ENCODE measurements around the gene VAV3. TPM values are rescaled to one million over a fixed set of nuclear protein-coding genes. Genes with fewer than 3 reads are reported as not detected.
A peak's percentile ranks its signal among the peaks of the same experiment; 100 is the strongest.

Gene VAV3
- total RNA-seq, 2 experiments from 2014 or later, result 3.9 to 4.6 TPM

- Mint-ChIP-seq H3K36me3 (peaks cover 4% of the 10 kb centered on the region), H3K27ac (peak overlapping the region; percentile 52), H3K4me3 (no peak overlapping the region), H3K9me3 (peaks cover 2% of the 10 kb centered on the region), H3K27me3 (no peaks in the 10 kb centered on the region), H3K4me1 (peaks cover 45% of the 10 kb centered on the region)
- no peak for DNase-seq
Observed at GRCh38 chr1:107794571-107794970, 170.4 kb downstream of the VAV3 start.

GRCh38 chr1:107793896-107794453 lies 171.0 kb downstream of the VAV3 start:
- H3K36me3 Mint-ChIP-seq, result peaks cover 6% of the 10 kb centered on the region
- H3K27me3 Mint-ChIP-seq, result no peaks in the 10 kb centered on the region
- no peak overlapping the region for H3K27ac Mint-ChIP-seq
- H3K4me1 Mint-ChIP-seq, result peaks cover 50% of the 10 kb centered on the region
- H3K4me3 Mint-ChIP-seq, result no peak overlapping the region
- H3K9me3 Mint-ChIP-seq, result peaks cover 2% of the 10 kb centered on the region
- DNase-seq, result no peak

- Mint-ChIP-seq H3K27me3 (no peaks in the 10 kb centered on the region), H3K9me3 (no peaks in the 10 kb centered on the region), H3K27ac (no peak overlapping the region), H3K4me1 (peaks cover 68% of the 10 kb centered on the region), H3K4me3 (no peak overlapping the region), H3K36me3 (peaks cover 6% of the 10 kb centered on the region)
- DNase-seq, result no peak
Observed at GRCh38 chr1:107791348-107791747, 173.6 kb downstream of the VAV3 start.

DNA sequence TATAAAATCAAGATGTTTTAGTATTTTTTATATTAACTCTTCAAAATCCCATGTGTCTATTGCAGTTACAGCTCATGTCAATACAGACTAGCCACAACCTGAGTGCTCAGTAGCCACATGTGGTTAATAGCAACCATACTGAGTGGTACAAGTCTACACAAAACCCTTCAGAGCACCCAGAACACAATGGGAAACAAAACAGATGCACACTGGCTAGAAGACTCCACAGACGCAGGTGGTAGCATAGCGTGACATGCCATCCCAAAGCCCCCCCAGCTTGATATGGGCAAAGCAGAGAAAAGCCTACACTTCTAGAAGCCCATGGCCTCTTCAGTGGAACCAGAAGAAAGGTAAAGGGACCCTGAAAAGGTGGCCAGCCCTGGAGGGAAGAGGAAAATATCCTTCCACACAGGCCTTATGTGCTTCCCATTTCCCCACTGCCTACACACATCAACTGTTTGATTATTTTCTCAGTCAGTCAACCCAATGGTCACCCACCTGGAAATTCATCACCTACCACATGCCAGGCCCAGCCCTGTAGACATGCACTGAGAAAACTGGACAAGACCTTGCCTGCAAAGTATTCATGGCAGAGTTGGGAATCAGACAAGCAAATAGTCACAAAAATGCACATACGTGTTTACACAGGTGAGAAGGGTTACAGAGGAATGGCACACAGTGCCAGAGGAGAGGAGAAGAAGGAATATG lies 175.0 kb downstream of the VAV3 start:
- no peak overlapping the region for H3K4me3 Mint-ChIP-seq

DNA sequence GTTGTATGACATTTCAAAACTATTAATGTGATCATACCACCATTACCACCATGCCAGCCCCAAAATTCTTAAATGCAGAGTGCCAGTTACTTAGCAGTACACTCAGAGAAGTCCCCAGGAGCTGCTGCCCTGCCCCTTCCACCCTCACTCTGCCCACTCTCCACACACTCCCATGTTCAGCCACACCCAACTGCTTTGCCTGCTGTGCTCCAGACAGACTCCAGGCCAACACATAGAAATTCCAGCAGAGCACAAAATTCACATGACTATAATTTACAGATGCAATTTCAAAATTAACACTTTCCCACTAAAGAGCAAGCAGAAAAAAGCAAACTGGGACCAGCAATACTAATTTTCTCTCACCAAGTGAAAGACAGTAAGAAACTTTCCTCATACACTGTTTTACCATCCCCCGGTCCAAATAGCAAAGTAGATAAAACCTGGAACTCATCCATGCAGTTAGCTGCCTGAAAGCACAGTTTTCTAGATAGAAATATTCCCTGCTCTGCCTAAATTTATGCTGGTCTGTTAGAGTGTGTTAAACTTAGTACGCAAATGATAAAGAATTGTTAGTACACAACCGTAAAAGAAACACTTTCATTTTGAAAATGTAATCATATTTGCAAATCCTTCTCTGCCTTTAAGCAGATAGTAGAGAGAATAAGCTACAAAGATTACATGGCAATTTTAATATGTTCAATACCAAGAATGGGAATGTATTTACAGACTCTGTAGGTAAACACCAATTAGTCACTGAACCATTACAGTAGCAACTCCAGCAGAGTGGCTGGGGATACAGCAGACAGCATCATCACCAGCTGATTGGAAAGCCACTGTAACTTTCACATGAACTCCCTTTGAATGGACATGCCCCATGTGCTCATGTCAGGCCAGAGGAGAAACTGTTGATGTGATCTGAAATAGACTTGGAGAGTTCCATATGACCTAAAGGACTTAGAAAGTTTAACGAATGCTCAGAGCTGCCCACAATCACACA lies 176.5 kb downstream of the VAV3 start:
- Mint-ChIP-seq H3K4me3 (no peak overlapping the region), H3K27me3 (no peaks in the 10 kb centered on the region), H3K36me3 (peaks cover 6% of the 10 kb centered on the region), H3K9me3 (no peaks in the 10 kb centered on the region), H3K4me1 (peaks cover 64% of the 10 kb centered on the region), H3K27ac (peak overlapping the region; percentile 1)
- DNase-seq, result no peak

More for the DNA sequence above, 175.0 kb downstream of the VAV3 start:
- H3K36me3 Mint-ChIP-seq, result peaks cover 6% of the 10 kb centered on the region
- peaks cover 68% of the 10 kb centered on the region for H3K4me1 Mint-ChIP-seq
- H3K27ac Mint-ChIP-seq, result no peak overlapping the region
- no peaks in the 10 kb centered on the region for H3K9me3 Mint-ChIP-seq
- H3K27me3 Mint-ChIP-seq, result no peaks in the 10 kb centered on the region
- DNase-seq, result no peak

- peaks cover 61% of the 10 kb centered on the region for H3K4me1 Mint-ChIP-seq
- H3K9me3 Mint-ChIP-seq, result no peaks in the 10 kb centered on the region
- H3K27me3 Mint-ChIP-seq, result no peaks in the 10 kb centered on the region
- peak; percentile 12 for DNase-seq
- H3K4me3 Mint-ChIP-seq, result no peak overlapping the region
- H3K27ac Mint-ChIP-seq, result no peak overlapping the region
- peaks cover 4% of the 10 kb centered on the region for H3K36me3 Mint-ChIP-seq
Observed at GRCh38 chr1:107787299-107787698, 177.7 kb downstream of the VAV3 start.

- no peak for DNase-seq
- peaks cover 62% of the 10 kb centered on the region for H3K4me1 Mint-ChIP-seq
- peaks cover 4% of the 10 kb centered on the region for H3K36me3 Mint-ChIP-seq
- peak overlapping the region; percentile 76 for H3K27ac Mint-ChIP-seq
- no peaks in the 10 kb centered on the region for H3K9me3 Mint-ChIP-seq
- H3K4me3 Mint-ChIP-seq, result peak overlapping the region; percentile 32
- no peaks in the 10 kb centered on the region for H3K27me3 Mint-ChIP-seq
Observed at GRCh38 chr1:107786203-107786845, 178.7 kb downstream of the VAV3 start.

DNA sequence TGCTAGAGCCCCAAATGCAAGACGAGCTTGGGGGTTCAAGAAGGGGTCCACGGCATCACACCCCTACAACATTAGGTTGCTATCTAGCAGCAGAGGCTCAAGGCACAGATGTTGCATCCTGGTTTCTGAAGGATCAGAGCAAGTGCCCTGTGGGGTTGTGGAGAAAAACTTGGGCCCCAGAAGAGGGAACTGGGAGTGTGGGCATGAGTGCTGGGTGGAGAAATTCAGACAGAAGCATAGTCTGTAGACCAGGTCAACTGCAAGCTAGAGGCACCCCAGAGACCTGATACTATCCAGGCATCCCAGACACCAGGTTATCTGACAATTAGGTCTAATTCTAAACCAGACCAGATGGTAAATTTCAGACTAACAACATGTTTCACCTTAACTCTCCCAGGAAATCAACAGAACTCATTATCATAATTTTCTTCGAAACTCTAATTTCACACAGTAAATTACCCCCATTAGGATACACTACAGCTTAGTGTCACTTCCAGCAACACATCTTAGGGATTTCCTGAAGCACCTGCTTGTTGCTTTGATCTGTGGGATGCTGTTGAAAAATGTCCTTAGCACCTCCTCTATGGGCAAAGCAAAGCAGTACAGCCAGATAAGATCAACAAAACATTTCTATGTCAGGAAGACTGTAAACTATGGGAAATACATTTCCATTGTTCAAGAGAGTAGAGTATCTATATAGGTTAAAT lies 179.3 kb downstream of the VAV3 start:
- DNase-seq, result no peak
- Mint-ChIP-seq H3K4me3 (peak overlapping the region; percentile 32), H3K36me3 (peaks cover 4% of the 10 kb centered on the region), H3K27ac (peak overlapping the region; percentile 76), H3K4me1 (peaks cover 58% of the 10 kb centered on the region), H3K9me3 (no peaks in the 10 kb centered on the region), H3K27me3 (no peaks in the 10 kb centered on the region)

- Mint-ChIP-seq H3K4me1 (peaks cover 37% of the 10 kb centered on the region), H3K4me3 (no peak overlapping the region), H3K36me3 (no peaks in the 10 kb centered on the region), H3K27ac (no peak overlapping the region), H3K27me3 (no peaks in the 10 kb centered on the region), H3K9me3 (no peaks in the 10 kb centered on the region)
- DNase-seq, result peak; percentile 7
Observed at GRCh38 chr1:107782217-107782845, 182.6 kb downstream of the VAV3 start.

DNA sequence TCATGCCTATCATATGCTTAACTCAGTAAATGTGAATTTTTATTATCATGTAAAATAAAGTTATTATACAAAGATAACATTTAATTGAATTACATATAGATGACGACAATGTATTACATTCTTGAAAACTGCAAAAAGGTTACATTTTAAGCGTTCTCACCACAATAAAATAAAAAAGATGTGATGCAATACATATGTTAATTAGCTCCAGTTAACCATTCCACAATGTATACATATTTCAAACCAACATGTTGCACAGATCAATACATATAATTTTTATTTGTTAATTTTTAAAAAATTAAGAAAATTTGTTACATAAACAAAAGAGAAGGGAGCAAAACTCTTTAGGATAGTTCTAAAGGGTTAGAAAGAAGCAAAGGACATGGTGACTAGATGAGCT lies 183.7 kb downstream of the VAV3 start:
- H3K4me3 Mint-ChIP-seq, result no peak overlapping the region
- no peak overlapping the region for H3K27ac Mint-ChIP-seq
- no peaks in the 10 kb centered on the region for H3K27me3 Mint-ChIP-seq
- no peak for DNase-seq
- H3K36me3 Mint-ChIP-seq, result no peaks in the 10 kb centered on the region
- no peaks in the 10 kb centered on the region for H3K9me3 Mint-ChIP-seq
- peaks cover 27% of the 10 kb centered on the region for H3K4me1 Mint-ChIP-seq

DNA sequence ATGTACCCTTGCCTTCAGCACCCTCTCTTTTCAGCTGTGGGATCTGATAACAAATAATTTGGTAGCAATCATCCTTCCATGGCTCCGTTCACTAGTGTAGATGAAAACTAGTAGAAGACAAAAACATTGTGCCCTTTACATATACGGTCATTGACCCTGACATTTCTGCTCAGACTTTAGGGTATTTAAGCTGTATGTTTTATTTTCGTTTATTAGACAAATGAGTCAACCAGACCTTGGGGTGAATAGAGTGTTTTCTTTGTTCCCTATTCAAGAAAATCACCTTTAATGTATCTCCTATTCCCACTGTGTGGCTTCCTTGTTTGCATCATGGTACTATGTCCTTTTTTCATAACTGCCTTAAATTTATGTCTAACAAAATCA lies 187.3 kb downstream of the VAV3 start:
- Mint-ChIP-seq H3K9me3 (no peaks in the 10 kb centered on the region), H3K4me3 (no peak overlapping the region), H3K36me3 (no peaks in the 10 kb centered on the region), H3K27ac (no peak overlapping the region), H3K27me3 (no peaks in the 10 kb centered on the region), H3K4me1 (peaks cover 7% of the 10 kb centered on the region)
- no peak for DNase-seq

GRCh38 chr1:107776900-107777663 lies 187.9 kb downstream of the VAV3 start:
- Mint-ChIP-seq H3K36me3 (no peaks in the 10 kb centered on the region), H3K27ac (peak overlapping the region; percentile 30)

GRCh38 chr1:107771377-107771776 lies 193.6 kb downstream of the VAV3 start:
- no peaks in the 10 kb centered on the region for H3K9me3 Mint-ChIP-seq
- no peak overlapping the region for H3K4me3 Mint-ChIP-seq
- no peak overlapping the region for H3K27ac Mint-ChIP-seq
- DNase-seq, result no peak
- H3K27me3 Mint-ChIP-seq, result no peaks in the 10 kb centered on the region
- H3K4me1 Mint-ChIP-seq, result peaks cover 4% of the 10 kb centered on the region
- H3K36me3 Mint-ChIP-seq, result peaks cover 15% of the 10 kb centered on the region

More at GRCh38 chr1:107776900-107777663, 187.9 kb downstream of the VAV3 start:
- DNase-seq, result no peak
- Mint-ChIP-seq H3K4me3 (no peak overlapping the region), H3K27me3 (no peaks in the 10 kb centered on the region), H3K4me1 (peaks cover 4% of the 10 kb centered on the region), H3K9me3 (no peaks in the 10 kb centered on the region)

Data from activated naive CD8-positive, alpha-beta T cell treated with anti-CD3 and anti-CD28 coated beads for 36 hours (primary cell).